ENCODE results near the gene HDAC9.
"Not testable (repeated sequence)": the region's sequence is repeated elsewhere in the genome, so short reads cannot be mapped to it uniquely, and the experiment has no call there.

Gene HDAC9

GRCh38 chr7:19011212-19011611 is 515.7 kb downstream of the HDAC9 start:
- Mint-ChIP-seq H3K4me3 (no peak overlapping the region), H3K36me3 (ENCODE audit: low read depth) (no peaks in the 10 kb centered on the region), H3K27me3 (no peaks in the 10 kb centered on the region), H3K9me3 (no peaks in the 10 kb centered on the region), H3K4me1 (no peaks in the 10 kb centered on the region), H3K27ac (no peak overlapping the region)
- ATAC-seq (no peak), DNase-seq (no peak)

- no peak overlapping the region for H3K4me3 Mint-ChIP-seq
- no peaks in the 10 kb centered on the region for H3K27me3 Mint-ChIP-seq
- no peak overlapping the region for H3K27ac Mint-ChIP-seq
- no peak for DNase-seq
- H3K9me3 Mint-ChIP-seq: peaks cover 13% of the 10 kb centered on the region
- ATAC-seq: no peak
- no peaks in the 10 kb centered on the region for H3K36me3 Mint-ChIP-seq (ENCODE audit: low read depth)
- no peaks in the 10 kb centered on the region for H3K4me1 Mint-ChIP-seq
Measured at GRCh38 chr7:19015098-19015497, 519.5 kb downstream of the HDAC9 start.

- no peaks in the 10 kb centered on the region for H3K27me3 Mint-ChIP-seq
- no peak overlapping the region for H3K27ac Mint-ChIP-seq
Measured at GRCh38 chr7:19016140-19016539, 520.6 kb downstream of the HDAC9 start.

GRCh38 chr7:19017374-19017773 is 521.8 kb downstream of the HDAC9 start:
- Mint-ChIP-seq H3K36me3 (ENCODE audit: low read depth) (no peaks in the 10 kb centered on the region), H3K27ac (no peak overlapping the region), H3K4me3 (no peak overlapping the region), H3K27me3 (no peaks in the 10 kb centered on the region), H3K9me3 (peaks cover 13% of the 10 kb centered on the region), H3K4me1 (no peaks in the 10 kb centered on the region)
- no peak for DNase-seq
- ATAC-seq: no peak

More at GRCh38 chr7:19016140-19016539, 520.6 kb downstream of the HDAC9 start:
- no peak overlapping the region for H3K4me3 Mint-ChIP-seq
- H3K4me1 Mint-ChIP-seq: no peaks in the 10 kb centered on the region
- no peaks in the 10 kb centered on the region for H3K36me3 Mint-ChIP-seq (ENCODE audit: low read depth)
- DNase-seq (no peak), ATAC-seq (no peak)
- peaks cover 13% of the 10 kb centered on the region for H3K9me3 Mint-ChIP-seq

- H3K9me3 Mint-ChIP-seq: peaks cover 13% of the 10 kb centered on the region
- H3K27me3 Mint-ChIP-seq: no peaks in the 10 kb centered on the region
- no peak for ATAC-seq
- no peak overlapping the region for H3K27ac Mint-ChIP-seq
- no peak for DNase-seq
- H3K36me3 Mint-ChIP-seq (ENCODE audit: low read depth): no peaks in the 10 kb centered on the region
- no peaks in the 10 kb centered on the region for H3K4me1 Mint-ChIP-seq
- no peak overlapping the region for H3K4me3 Mint-ChIP-seq
Measured at GRCh38 chr7:19020062-19020461, 524.5 kb downstream of the HDAC9 start.

- Mint-ChIP-seq H3K4me3 (no peak overlapping the region), H3K4me1 (no peaks in the 10 kb centered on the region), H3K36me3 (ENCODE audit: low read depth) (no peaks in the 10 kb centered on the region), H3K27ac (no peak overlapping the region), H3K27me3 (no peaks in the 10 kb centered on the region), H3K9me3 (peaks cover 13% of the 10 kb centered on the region)
- ATAC-seq (no peak), DNase-seq (no peak)
Measured at GRCh38 chr7:19020711-19021110, 525.2 kb downstream of the HDAC9 start.

- H3K4me1 Mint-ChIP-seq: no peaks in the 10 kb centered on the region
- no peak overlapping the region for H3K27ac Mint-ChIP-seq
- no peak overlapping the region for H3K4me3 Mint-ChIP-seq
- no peaks in the 10 kb centered on the region for H3K36me3 Mint-ChIP-seq (ENCODE audit: low read depth)
- ATAC-seq (no peak), DNase-seq (no peak)
- peaks cover 2% of the 10 kb centered on the region for H3K9me3 Mint-ChIP-seq
- no peaks in the 10 kb centered on the region for H3K27me3 Mint-ChIP-seq
Measured at GRCh38 chr7:19023477-19023876, 527.9 kb downstream of the HDAC9 start.

- H3K27me3 Mint-ChIP-seq: no peaks in the 10 kb centered on the region
- H3K36me3 Mint-ChIP-seq (ENCODE audit: low read depth): no peaks in the 10 kb centered on the region
- H3K4me1 Mint-ChIP-seq: no peaks in the 10 kb centered on the region
- no peak overlapping the region for H3K4me3 Mint-ChIP-seq
- no peak overlapping the region for H3K27ac Mint-ChIP-seq
- DNase-seq: no peak
- no peak for ATAC-seq
- H3K9me3 Mint-ChIP-seq: no peaks in the 10 kb centered on the region
Measured at GRCh38 chr7:19024261-19024660, 528.7 kb downstream of the HDAC9 start.

GRCh38 chr7:19026888-19027287 is 531.3 kb downstream of the HDAC9 start:
- H3K36me3 Mint-ChIP-seq (ENCODE audit: low read depth): no peaks in the 10 kb centered on the region
- no peaks in the 10 kb centered on the region for H3K9me3 Mint-ChIP-seq
- no peaks in the 10 kb centered on the region for H3K4me1 Mint-ChIP-seq
- ATAC-seq (no peak), DNase-seq (no peak)
- H3K4me3 Mint-ChIP-seq: no peak overlapping the region
- H3K27ac Mint-ChIP-seq: no peak overlapping the region
- no peaks in the 10 kb centered on the region for H3K27me3 Mint-ChIP-seq

GRCh38 chr7:19030281-19030680 is 534.7 kb downstream of the HDAC9 start:
- peaks cover 10% of the 10 kb centered on the region for H3K9me3 Mint-ChIP-seq
- no peak for ATAC-seq

GRCh38 chr7:19032942-19033341 is 537.4 kb downstream of the HDAC9 start:
- H3K4me1 Mint-ChIP-seq; H3K27ac Mint-ChIP-seq; DNase-seq; H3K4me3 Mint-ChIP-seq; H3K27me3 Mint-ChIP-seq; H3K36me3 Mint-ChIP-seq (ENCODE audit: low read depth); ATAC-seq: not testable (repeated sequence)
- H3K9me3 Mint-ChIP-seq: peaks cover 27% of the 10 kb centered on the region

More at GRCh38 chr7:19030281-19030680, 534.7 kb downstream of the HDAC9 start:
- no peak for DNase-seq
- Mint-ChIP-seq H3K27ac (no peak overlapping the region), H3K27me3 (no peaks in the 10 kb centered on the region), H3K36me3 (ENCODE audit: low read depth) (no peaks in the 10 kb centered on the region), H3K4me1 (no peaks in the 10 kb centered on the region), H3K4me3 (no peak overlapping the region)

GRCh38 chr7:19051767-19052375 is 556.3 kb downstream of the HDAC9 start:
- DNase-seq (peak; percentile 33), ATAC-seq (no peak)
- Mint-ChIP-seq H3K27ac (no peak overlapping the region), H3K4me3 (no peak overlapping the region), H3K36me3 (ENCODE audit: low read depth) (no peaks in the 10 kb centered on the region), H3K9me3 (peaks cover 9% of the 10 kb centered on the region), H3K27me3 (peaks cover 2% of the 10 kb centered on the region), H3K4me1 (no peaks in the 10 kb centered on the region)

Measured in activated naive CD8-positive, alpha-beta T cell treated with anti-CD3 and anti-CD28 coated beads, Interleukin-2, amount 50 U/mL, for 24 hours (primary cell).